Activated CD8-positive, alpha-beta memory T cell treated with anti-CD3 and anti-CD28 coated beads for 48 hours (primary cell): ENCODE measurements around the gene MICAL2.

Experiments used
- DNase-seq, 3 experiments: peaks; one replicate each; pipeline ENCODE4 v3.0.0-alpha.2; 2020; ENCODE audit warnings: low read depth in 2 of 3, low spot score in 2 of 3

MICAL2 gene

GRCh38 chr11:12298610-12299009 lies 188.2 kb downstream of the MICAL2 start:
- no peak for DNase-seq

DNA sequence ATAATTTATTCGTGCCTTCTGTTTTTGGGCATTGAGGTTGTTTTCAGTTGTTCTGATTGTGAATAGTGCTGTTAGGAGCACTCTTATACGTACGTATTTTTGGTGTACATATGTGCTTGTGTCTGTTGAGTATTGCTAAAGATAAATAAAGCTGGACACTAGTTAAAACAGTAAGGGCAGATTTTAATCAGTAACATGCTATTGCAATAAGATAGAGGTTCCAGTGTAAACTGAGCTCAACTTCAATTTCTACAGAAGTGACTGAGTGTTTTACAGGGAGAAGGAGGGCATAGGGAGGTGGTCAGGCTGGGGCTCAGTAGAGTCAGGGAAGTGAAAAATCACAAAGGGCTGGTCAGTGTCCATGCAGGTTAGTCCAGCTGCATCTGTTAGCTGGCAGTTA lies 191.0 kb downstream of the MICAL2 start:
- no peak for DNase-seq

DNA sequence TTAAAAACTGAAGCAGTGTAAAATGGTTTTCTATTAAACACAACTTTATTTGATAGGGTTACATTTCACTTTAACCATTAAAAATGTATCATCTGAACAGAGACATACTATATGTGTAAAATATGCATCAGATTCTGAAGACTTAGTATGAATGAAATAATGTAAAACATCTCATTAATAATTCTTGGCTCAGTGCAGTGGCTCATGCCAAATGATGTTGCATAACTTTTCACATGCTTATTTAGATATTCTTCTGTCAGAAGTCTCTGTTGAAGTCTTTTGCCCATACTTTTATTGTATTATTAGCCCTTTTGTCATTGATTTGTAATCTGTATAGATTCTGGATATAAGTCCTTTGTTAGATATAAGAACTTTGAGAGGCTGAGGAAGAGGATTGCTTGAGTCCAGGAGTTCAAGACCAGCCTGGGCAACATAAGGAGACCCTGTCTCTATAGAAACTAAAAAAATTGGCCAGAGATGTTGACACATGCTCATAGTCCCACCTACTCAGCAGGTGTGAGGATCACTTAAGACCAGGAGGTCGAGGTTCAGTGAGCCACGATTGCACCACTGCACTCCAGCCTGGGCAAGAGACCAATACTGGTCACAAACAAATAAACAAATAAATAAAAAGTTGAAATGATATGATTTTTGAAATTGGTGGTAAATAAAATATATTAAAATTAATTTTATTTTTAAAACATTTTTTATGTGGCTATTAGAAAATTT lies 193.2 kb downstream of the MICAL2 start:
- DNase-seq, result no peak

DNA sequence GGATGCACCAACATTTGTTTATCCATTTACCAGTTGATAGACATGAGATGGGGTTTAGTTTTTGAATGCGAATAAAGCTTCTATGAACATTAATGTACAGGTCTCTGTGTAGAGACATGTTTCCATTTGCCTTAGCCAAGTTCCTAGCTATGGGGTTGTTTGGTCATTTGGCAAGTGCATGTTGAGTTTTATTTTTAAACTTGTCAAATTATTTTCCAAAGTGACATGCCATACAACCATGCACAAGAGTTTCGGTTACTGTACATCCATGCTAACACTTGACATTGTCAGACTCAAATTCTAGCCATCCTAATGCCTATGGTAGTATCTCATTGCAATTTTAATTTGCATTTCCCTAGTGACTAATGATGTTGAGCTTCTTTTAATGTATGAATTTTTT lies 196.4 kb downstream of the MICAL2 start:
- no peak for DNase-seq

- DNase-seq, result no peak
Measured at GRCh38 chr11:12312132-12312531, 201.7 kb downstream of the MICAL2 start.
